PFSK-1 (cell line): ENCODE data around the gene CEP128.

Source experiments
- FOXP2 ChIP-seq: optimal IDR thresholded peaks from 2 replicates; pipeline ENCODE3; 2011; ENCODE audit warnings: borderline replicate concordance, control low read depth, inconsistent platforms; ENCODE audit not compliant: insufficient read depth; ENCODE audit errors: extremely low read length, extremely low read depth
- POLR2AphosphoS5 ChIP-seq: IDR thresholded peaks from 2 replicates; pipeline ENCODE4 v1.6.1; 2012; ENCODE audit warnings: low read depth, mild to moderate bottlenecking, control low read depth, low read length, moderate library complexity
- REST ChIP-seq, 2 experiments: IDR thresholded peaks; 2 replicates each; pipeline versions ENCODE4 v1.6.1 to v1.8.0; 2011 to 2012; ENCODE audit warnings: low read depth in 2 of 2, low read length in 2 of 2, control low read depth in 1 of 2, inconsistent platforms in 1 of 2, mild to moderate bottlenecking in 1 of 2, moderate library complexity in 1 of 2; ENCODE audit not compliant: insufficient read depth in 1 of 2
- SIN3A ChIP-seq: IDR thresholded peaks from 2 replicates; pipeline ENCODE4 v1.6.1; 2012; ENCODE audit warnings: mild to moderate bottlenecking, low read length, moderate library complexity, borderline replicate concordance; ENCODE audit not compliant: insufficient read depth
- TAF1 ChIP-seq: IDR thresholded peaks from 2 replicates; pipeline ENCODE4 v1.6.1; 2012; ENCODE audit warnings: low read length, control low read depth, borderline replicate concordance; ENCODE audit not compliant: insufficient read depth

Gene CEP128

GRCh38 chr14:80845856-80846255 is 95.7 kb downstream of the CEP128 start:
- no peak for TF ChIP-seq REST (IDR thresholded peaks at IDR 0.05; ENCODE audit: insufficient read depth in 1 of 2, low read depth in 2 of 2, low read length in 2 of 2)

GRCh38 chr14:80844872-80845271 is 96.7 kb downstream of the CEP128 start:
- TF ChIP-seq TAF1 (no peak), POLR2AphosphoS5 (no peak), REST (IDR thresholded peaks at IDR 0.05; ENCODE audit: insufficient read depth in 1 of 2, low read depth in 2 of 2, low read length in 2 of 2) (no peak)

GRCh38 chr14:80839743-80840142 is 101.8 kb downstream of the CEP128 start:
- no peak for TF ChIP-seq SIN3A
- TF ChIP-seq FOXP2: no peak
- TF ChIP-seq REST (IDR thresholded peaks at IDR 0.05; ENCODE audit: insufficient read depth in 1 of 2, low read depth in 2 of 2, low read length in 2 of 2): no peak
- TF ChIP-seq POLR2AphosphoS5: no peak
- TF ChIP-seq TAF1: no peak

GRCh38 chr14:80809663-80810062 is 131.9 kb downstream of the CEP128 start:
- TF ChIP-seq FOXP2: no peak
- TF ChIP-seq SIN3A: no peak
- TF ChIP-seq POLR2AphosphoS5: no peak
- TF ChIP-seq TAF1: no peak
- no peak for TF ChIP-seq REST (IDR thresholded peaks at IDR 0.05; ENCODE audit: insufficient read depth in 1 of 2, low read depth in 2 of 2, low read length in 2 of 2)

GRCh38 chr14:80805136-80805535 is 136.4 kb downstream of the CEP128 start:
- no peak for TF ChIP-seq TAF1
- TF ChIP-seq POLR2AphosphoS5: no peak
- no peak for TF ChIP-seq REST (IDR thresholded peaks at IDR 0.05; ENCODE audit: insufficient read depth in 1 of 2, low read depth in 2 of 2, low read length in 2 of 2)
- TF ChIP-seq SIN3A: no peak
- TF ChIP-seq FOXP2: no peak
